Activated CD8-positive, alpha-beta T cell treated with anti-CD3 and anti-CD28 coated beads for 36 hours (primary cell): Measurements from ENCODE around the gene GPR162. TPM values are rescaled to one million over a fixed set of nuclear protein-coding genes. Genes with fewer than 3 reads are reported as not detected.

Source experiments
- ATAC-seq: fragments of 200-7000 bp; cut with Tn5 transposase; one replicate; pipeline ENCODE4 v1.10.0; 2021; ENCODE audit warnings: mild to moderate bottlenecking, moderate library complexity
- CTCF ChIA-PET: fragments of 350-600 bp; sonication (Branson Sonifier 250); formaldehyde crosslinking; loops from one replicate; lab custom pipeline; 2021; ENCODE audit warnings: antibody characterized with exemption; lab: Charles Lee
- POLR2A ChIA-PET: fragments of 350-600 bp; sonication (Branson Sonifier 250); formaldehyde crosslinking; loops from one replicate; lab custom pipeline; 2021; ENCODE audit warnings: antibody characterized with exemption; lab: Charles Lee
- DNase-seq: peaks from one replicate; pipeline ENCODE4 v3.0.0-alpha.2; 2020
- H3K27ac Mint-ChIP-seq: one replicate; pipeline ENCODE4 v1.8.0; 2021; ENCODE audit warnings: mild to moderate bottlenecking, mixed read lengths
- H3K27me3 Mint-ChIP-seq: one replicate; pipeline ENCODE4 v1.8.0; 2021; ENCODE audit warnings: mixed read lengths
- H3K36me3 Mint-ChIP-seq: one replicate; pipeline ENCODE4 v1.8.0; 2021; ENCODE audit warnings: low read depth, mixed read lengths
- H3K4me1 Mint-ChIP-seq: one replicate; pipeline ENCODE4 v1.8.0; 2021; ENCODE audit warnings: low read depth, mixed read lengths
- H3K4me3 Mint-ChIP-seq: one replicate; pipeline ENCODE4 v1.8.0; 2021; ENCODE audit warnings: mild to moderate bottlenecking, moderate library complexity, mixed read lengths
- H3K9me3 Mint-ChIP-seq: one replicate; pipeline ENCODE4 v1.8.0; 2021; ENCODE audit warnings: mixed read lengths
- CTCF ChIP-seq: fragments of 200-600 bp; IDR thresholded peaks from one replicate; pipeline ENCODE4 v1.8.0; 2022; ENCODE audit warnings: antibody characterized with exemption, mild to moderate bottlenecking
- intact Hi-C: fragments of 100-400 bp; cut with micrococcal nuclease; formaldehyde crosslinking; loops from one replicate; pipeline ENCODE4 v1.10.0; 2022
- total RNA-seq, 2 experiments: library from RNA; stranded (reverse); gene quantifications; one replicate each; pipeline ENCODE4 v1.2.3, GENCODE V29; 2021

GPR162 gene
- total RNA-seq, 2 experiments from 2014 or later = 2.0 to 2.1 TPM

GRCh38 chr12:6784761-6785160 lies 36.9 kb upstream of the GPR162 start:
- Mint-ChIP-seq H3K36me3 (peaks cover 2% of the 10 kb centered on the region), H3K27me3 (peaks cover 1% of the 10 kb centered on the region), H3K4me1 (peaks cover 69% of the 10 kb centered on the region), H3K9me3 (no peaks in the 10 kb centered on the region), H3K27ac (no peak overlapping the region), H3K4me3 (no peak overlapping the region)
- ChIA-PET CTCF (interaction anchor here (1.1 to 10.0 kb wide), 4 partner anchors 18 to 87 kb away, joined by 3 to 117 read pairs (median 6); partner anchors contain the start of genes MLF2 and PTMS), POLR2A (interaction anchor here (0.5 to 1.4 kb wide), 3 partner anchors 10 to 18 kb away, joined by 3 read pairs; no protein-coding TSS in a partner anchor)
- intact Hi-C loops = loop anchor here (5.0 kb wide), 1 partner anchor 43 kb away; the partner anchor contains the start of gene P3H3
- no peak for ATAC-seq
- TF ChIP-seq CTCF = no peak
- DNase-seq = no peak

GRCh38 chr12:6786416-6787094 lies 35.1 kb upstream of the GPR162 start:
- ChIA-PET POLR2A (interaction anchor here (1.2 to 1.8 kb wide), 3 partner anchors 8 to 27 kb away, joined by 3 to 6 read pairs (median 3); partner anchors contain the start of gene LAG3), CTCF (interaction anchor here (0.7 to 1.7 kb wide), 7 partner anchors 8 to 40 kb away, joined by 3 to 7 read pairs (median 3); no protein-coding TSS in a partner anchor)
- Mint-ChIP-seq H3K27me3 (peaks cover 2% of the 10 kb centered on the region), H3K4me3 (no peak overlapping the region), H3K27ac (peak overlapping the region; percentile 14), H3K9me3 (no peaks in the 10 kb centered on the region), H3K36me3 (peaks cover 3% of the 10 kb centered on the region), H3K4me1 (peaks cover 70% of the 10 kb centered on the region)
- ATAC-seq (peak; percentile 9), DNase-seq (no peak)
- no peak for TF ChIP-seq CTCF
- intact Hi-C loops = no loop called here

- H3K27ac Mint-ChIP-seq = no peak overlapping the region
- POLR2A ChIA-PET = interaction anchor here (1.2 to 1.8 kb wide), 3 partner anchors 9 to 26 kb away, joined by 3 to 6 read pairs (median 3); partner anchors contain the start of gene LAG3
- DNase-seq = no peak
- peaks cover 72% of the 10 kb centered on the region for H3K4me1 Mint-ChIP-seq
- H3K36me3 Mint-ChIP-seq = peaks cover 3% of the 10 kb centered on the region
- peaks cover 2% of the 10 kb centered on the region for H3K27me3 Mint-ChIP-seq
- no peak overlapping the region for H3K4me3 Mint-ChIP-seq
- intact Hi-C loops = no loop called here
- CTCF ChIA-PET = interaction anchor here (0.7 to 1.7 kb wide), 5 partner anchors 9 to 52 kb away, joined by 3 to 7 read pairs (median 3); no protein-coding TSS in a partner anchor
- TF ChIP-seq CTCF = no peak
- H3K9me3 Mint-ChIP-seq = no peaks in the 10 kb centered on the region
- ATAC-seq = no peak
Measured at GRCh38 chr12:6787309-6787708, 34.3 kb upstream of the GPR162 start.

- no peaks in the 10 kb centered on the region for H3K9me3 Mint-ChIP-seq
- H3K4me3 Mint-ChIP-seq = peak within 1 kb of the TSS; percentile 52
- ATAC-seq (peak; percentile 38), DNase-seq (peak; percentile 67)
- CTCF ChIA-PET = interaction anchor here (0.7 to 1.8 kb wide), 6 partner anchors 11 to 36 kb away, joined by 3 to 6 read pairs (median 4); partner anchors contain the start of gene MLF2
- peaks cover 68% of the 10 kb centered on the region for H3K4me1 Mint-ChIP-seq
- POLR2A ChIA-PET = interaction anchor here (0.6 to 0.9 kb wide), 6 partner anchors 8 to 47 kb away, joined by 3 to 4 read pairs (median 3); no protein-coding TSS in a partner anchor
- peaks cover 2% of the 10 kb centered on the region for H3K27me3 Mint-ChIP-seq
- no peak for TF ChIP-seq CTCF
- intact Hi-C loops = no loop called here
- peaks cover 3% of the 10 kb centered on the region for H3K36me3 Mint-ChIP-seq
- no peak within 1 kb of the TSS for H3K27ac Mint-ChIP-seq
Measured at GRCh38 chr12:6788972-6789924, 32.4 kb upstream of the GPR162 start, which contains the start of gene CD4. Gene CD4, plus strand, starts transcription at chr12:6789528. Its CDS starts 10,611 bp downstream, at chr12:6800139.
